ENCODE measurements around the gene RAC2.

The RAC2 gene

GRCh38 chr22:37214731-37215030, 29.4 kb downstream of the RAC2 start:
- no peaks in the 10 kb centered on the region for H3K4me1 ChIP-seq (ENCODE audit: control insufficient read depth, insufficient read depth, low read length)
- no peaks in the 10 kb centered on the region for H3K27me3 ChIP-seq (ENCODE audit: control insufficient read depth, insufficient read depth, low read length)
- H3K4me3 ChIP-seq (ENCODE audit: low read length): no peak overlapping the region
- H3K36me3 ChIP-seq (ENCODE audit: control insufficient read depth, insufficient read depth, low read length): no peaks in the 10 kb centered on the region
- H3K27ac ChIP-seq (ENCODE audit: low read depth, low read length): no peak overlapping the region
- H3K9ac ChIP-seq (ENCODE audit: low read length): no peak overlapping the region

- no peak overlapping the region for H3K27ac ChIP-seq (ENCODE audit: low read depth, low read length)
- H3K4me3 ChIP-seq (ENCODE audit: low read length): no peak overlapping the region
- H3K9ac ChIP-seq (ENCODE audit: low read length): no peak overlapping the region
- no peaks in the 10 kb centered on the region for H3K36me3 ChIP-seq (ENCODE audit: control insufficient read depth, insufficient read depth, low read length)
- no peaks in the 10 kb centered on the region for H3K27me3 ChIP-seq (ENCODE audit: control insufficient read depth, insufficient read depth, low read length)
- H3K4me1 ChIP-seq (ENCODE audit: control insufficient read depth, insufficient read depth, low read length): no peaks in the 10 kb centered on the region
Observed at GRCh38 chr22:37213941-37214730, 29.9 kb downstream of the RAC2 start.

- no peaks in the 10 kb centered on the region for H3K36me3 ChIP-seq (ENCODE audit: control insufficient read depth, insufficient read depth, low read length)
- H3K4me1 ChIP-seq (ENCODE audit: control insufficient read depth, insufficient read depth, low read length): no peaks in the 10 kb centered on the region
- no peak overlapping the region for H3K27ac ChIP-seq (ENCODE audit: low read depth, low read length)
- H3K4me3 ChIP-seq (ENCODE audit: low read length): no peak overlapping the region
- no peak overlapping the region for H3K9ac ChIP-seq (ENCODE audit: low read length)
- no peaks in the 10 kb centered on the region for H3K27me3 ChIP-seq (ENCODE audit: control insufficient read depth, insufficient read depth, low read length)
Observed at GRCh38 chr22:37213218-37213855, 30.7 kb downstream of the RAC2 start.

DNA sequence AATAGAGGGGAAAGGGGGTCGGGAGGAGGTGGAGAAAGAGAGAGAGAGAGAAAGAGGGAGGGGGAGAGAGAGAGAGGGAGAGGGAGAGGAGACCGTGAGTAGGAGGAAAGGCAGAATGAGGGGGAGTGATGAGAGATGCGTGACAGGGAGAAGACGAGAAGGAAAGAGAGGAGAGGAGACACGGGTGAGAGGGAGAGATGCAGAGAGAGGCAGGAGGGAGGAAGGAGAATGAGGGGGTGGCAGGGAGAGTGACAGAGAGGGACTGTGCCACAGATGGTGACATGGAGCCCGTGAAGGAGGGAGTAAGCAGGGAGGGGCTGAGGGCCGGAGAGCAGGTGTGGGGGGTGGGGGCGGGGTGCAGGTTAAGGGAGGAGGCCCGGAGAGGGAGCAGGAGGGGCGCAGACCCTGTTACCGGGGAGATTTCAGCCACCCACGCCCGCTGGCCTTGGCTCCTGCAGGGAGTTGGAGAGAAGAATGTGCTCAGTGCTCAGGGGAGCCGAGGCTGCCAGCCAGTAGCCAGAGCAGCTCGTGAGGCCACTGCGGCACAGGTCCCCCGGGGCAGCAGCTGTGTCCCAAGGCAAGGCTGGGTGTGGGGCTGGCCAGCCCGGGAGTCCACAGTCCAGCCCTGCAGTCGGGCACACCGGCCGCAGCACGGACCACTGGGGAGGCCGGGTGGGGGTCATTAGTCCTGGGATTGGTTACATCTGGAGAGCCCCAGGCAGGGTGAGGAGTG, 31.7 kb downstream of the RAC2 start, which contains the start of gene SSTR3:
Gene SSTR3 (minus strand): TSS at position 304 of the 733 bp plus-strand sequence. CDS start 4,674 bp downstream, outside the sequence.
- no peak within 1 kb of the TSS for H3K9ac ChIP-seq (ENCODE audit: low read length)
- no peak within 1 kb of the TSS for H3K27ac ChIP-seq (ENCODE audit: low read depth, low read length)
- H3K36me3 ChIP-seq (ENCODE audit: control insufficient read depth, insufficient read depth, low read length): no peaks in the 10 kb centered on the region
- no peak within 1 kb of the TSS for H3K4me3 ChIP-seq (ENCODE audit: low read length)
- no peaks in the 10 kb centered on the region for H3K27me3 ChIP-seq (ENCODE audit: control insufficient read depth, insufficient read depth, low read length)
- no peaks in the 10 kb centered on the region for H3K4me1 ChIP-seq (ENCODE audit: control insufficient read depth, insufficient read depth, low read length)

GRCh38 chr22:37211866-37212173, 32.2 kb downstream of the RAC2 start:
- no peak overlapping the region for H3K4me3 ChIP-seq (ENCODE audit: low read length)
- no peaks in the 10 kb centered on the region for H3K27me3 ChIP-seq (ENCODE audit: control insufficient read depth, insufficient read depth, low read length)
- H3K9ac ChIP-seq (ENCODE audit: low read length): no peak overlapping the region
- H3K27ac ChIP-seq (ENCODE audit: low read depth, low read length): no peak overlapping the region
- H3K36me3 ChIP-seq (ENCODE audit: control insufficient read depth, insufficient read depth, low read length): no peaks in the 10 kb centered on the region
- no peaks in the 10 kb centered on the region for H3K4me1 ChIP-seq (ENCODE audit: control insufficient read depth, insufficient read depth, low read length)

GRCh38 chr22:37211075-37211865, 32.8 kb downstream of the RAC2 start:
- Histone ChIP-seq H3K4me3 (ENCODE audit: low read length) (no peak overlapping the region), H3K27ac (ENCODE audit: low read depth, low read length) (no peak overlapping the region), H3K36me3 (ENCODE audit: control insufficient read depth, insufficient read depth, low read length) (no peaks in the 10 kb centered on the region), H3K27me3 (ENCODE audit: control insufficient read depth, insufficient read depth, low read length) (no peaks in the 10 kb centered on the region), H3K9ac (ENCODE audit: low read length) (no peak overlapping the region), H3K4me1 (ENCODE audit: control insufficient read depth, insufficient read depth, low read length) (no peaks in the 10 kb centered on the region)

- no peak overlapping the region for H3K27ac ChIP-seq (ENCODE audit: low read depth, low read length)
- H3K4me1 ChIP-seq (ENCODE audit: control insufficient read depth, insufficient read depth, low read length): no peaks in the 10 kb centered on the region
- no peak overlapping the region for H3K4me3 ChIP-seq (ENCODE audit: low read length)
- no peaks in the 10 kb centered on the region for H3K27me3 ChIP-seq (ENCODE audit: control insufficient read depth, insufficient read depth, low read length)
- H3K9ac ChIP-seq (ENCODE audit: low read length): no peak overlapping the region
- no peaks in the 10 kb centered on the region for H3K36me3 ChIP-seq (ENCODE audit: control insufficient read depth, insufficient read depth, low read length)
Observed at GRCh38 chr22:37210041-37210803, 33.8 kb downstream of the RAC2 start.

DNA sequence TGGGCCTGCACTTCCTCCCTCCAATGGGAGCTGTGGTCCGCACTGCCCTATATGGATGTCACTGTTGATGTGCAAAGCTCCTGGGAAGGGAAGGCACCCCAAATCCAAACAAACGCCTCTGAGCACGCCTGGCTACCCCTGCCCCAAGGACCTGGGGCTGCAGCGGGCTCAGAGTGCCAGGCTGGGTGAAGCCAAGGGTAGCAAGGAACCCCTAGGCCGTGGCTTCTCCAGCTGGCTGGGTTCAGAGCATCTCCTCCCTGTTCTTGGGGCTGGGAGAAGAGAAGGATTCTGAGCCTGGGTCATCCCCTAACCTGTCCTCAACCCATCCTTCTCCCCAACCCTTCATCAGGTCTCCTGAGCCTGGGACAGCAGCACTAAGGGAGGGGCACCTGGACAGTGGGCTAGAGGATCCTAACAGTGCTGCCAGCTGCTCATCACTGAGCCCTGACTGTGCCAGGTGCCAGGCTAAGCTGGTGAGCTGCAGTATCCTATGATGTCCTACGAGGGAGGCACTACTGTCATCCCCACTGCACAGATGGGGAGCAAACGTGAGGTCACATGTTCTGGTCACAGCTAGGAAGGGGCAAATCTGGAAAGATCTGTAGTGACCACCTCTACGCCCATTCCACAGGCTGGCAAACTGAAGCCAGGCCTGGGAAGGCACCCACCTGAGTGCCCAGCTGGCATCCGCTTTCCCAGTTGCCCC, 34.8 kb downstream of the RAC2 start:
- Histone ChIP-seq H3K4me1 (ENCODE audit: control insufficient read depth, insufficient read depth, low read length) (no peaks in the 10 kb centered on the region), H3K9ac (ENCODE audit: low read length) (no peak overlapping the region), H3K36me3 (ENCODE audit: control insufficient read depth, insufficient read depth, low read length) (no peaks in the 10 kb centered on the region), H3K27ac (ENCODE audit: low read depth, low read length) (no peak overlapping the region), H3K27me3 (ENCODE audit: control insufficient read depth, insufficient read depth, low read length) (no peaks in the 10 kb centered on the region), H3K4me3 (ENCODE audit: low read length) (no peak overlapping the region)

DNA sequence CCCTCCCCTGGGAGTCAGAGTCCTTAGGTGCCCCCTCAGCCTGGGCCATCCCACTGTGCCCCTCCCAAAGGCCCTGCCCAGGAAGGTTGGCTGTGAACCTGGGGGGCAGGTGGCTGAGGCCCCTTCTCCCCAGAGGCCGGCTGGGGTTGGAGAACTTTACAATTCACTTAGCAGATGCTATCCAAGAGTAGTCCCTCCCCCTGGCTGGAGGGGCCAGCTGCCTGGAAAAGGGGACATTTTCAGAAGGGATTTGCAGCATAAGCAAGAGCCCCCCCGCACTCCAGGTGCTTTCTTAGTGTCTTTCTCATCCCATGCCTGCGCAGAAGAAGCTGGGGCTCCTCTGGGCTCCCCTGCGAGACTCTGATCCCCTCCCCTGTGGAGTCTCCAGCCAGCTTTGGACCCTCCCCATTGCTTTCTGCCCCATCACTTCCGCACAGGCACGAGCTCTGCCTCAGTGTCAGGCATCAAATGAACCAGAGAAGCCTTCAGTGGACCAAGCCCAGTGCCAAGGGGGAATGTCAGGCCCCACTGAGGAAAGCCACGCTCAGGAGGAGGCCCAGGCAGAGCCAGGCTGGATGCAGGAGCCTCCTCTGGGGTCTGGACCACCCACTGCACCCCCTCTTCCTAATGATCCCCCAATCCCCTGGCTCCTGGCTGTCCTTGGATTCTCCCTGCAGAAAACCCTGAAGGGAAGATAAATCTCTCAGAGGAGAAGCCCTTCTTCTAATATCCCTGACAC, 35.5 kb downstream of the RAC2 start:
- no peak overlapping the region for H3K9ac ChIP-seq (ENCODE audit: low read length)
- no peaks in the 10 kb centered on the region for H3K4me1 ChIP-seq (ENCODE audit: control insufficient read depth, insufficient read depth, low read length)
- H3K27me3 ChIP-seq (ENCODE audit: control insufficient read depth, insufficient read depth, low read length): no peaks in the 10 kb centered on the region
- no peak overlapping the region for H3K27ac ChIP-seq (ENCODE audit: low read depth, low read length)
- H3K36me3 ChIP-seq (ENCODE audit: control insufficient read depth, insufficient read depth, low read length): no peaks in the 10 kb centered on the region
- H3K4me3 ChIP-seq (ENCODE audit: low read length): no peak overlapping the region

DNA sequence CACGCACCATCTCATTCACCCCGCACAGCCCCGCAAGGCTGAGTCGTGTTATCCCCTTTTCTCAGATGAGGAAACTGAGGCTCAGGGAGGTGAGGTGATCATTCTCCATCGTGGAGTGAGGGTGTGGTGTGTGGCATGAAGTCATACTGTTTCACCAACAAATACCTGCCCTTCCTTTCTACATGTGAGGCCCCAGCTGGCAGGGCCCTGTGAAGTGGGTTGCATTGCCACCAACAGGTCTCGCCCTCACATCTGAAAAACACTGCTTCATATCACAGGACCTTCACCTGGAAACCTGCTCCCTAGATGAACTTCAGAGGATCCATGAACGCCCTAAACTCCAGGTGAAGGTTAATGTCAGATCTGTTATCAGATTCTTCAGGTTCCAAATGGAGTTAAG, 36.1 kb downstream of the RAC2 start:
- H3K27me3 ChIP-seq (ENCODE audit: control insufficient read depth, insufficient read depth, low read length): no peaks in the 10 kb centered on the region
- H3K4me3 ChIP-seq (ENCODE audit: low read length): no peak overlapping the region
- no peak overlapping the region for H3K9ac ChIP-seq (ENCODE audit: low read length)
- H3K36me3 ChIP-seq (ENCODE audit: control insufficient read depth, insufficient read depth, low read length): no peaks in the 10 kb centered on the region
- H3K27ac ChIP-seq (ENCODE audit: low read depth, low read length): no peak overlapping the region
- no peaks in the 10 kb centered on the region for H3K4me1 ChIP-seq (ENCODE audit: control insufficient read depth, insufficient read depth, low read length)
